NAMALWA (cell line): ENCODE results near the gene POGK.

Experiments
- DNase-seq: peaks from one replicate; pipeline ENCODE4 v3.0.0-alpha.2; 2015; ENCODE audit warnings: low spot score

The POGK gene

GRCh38 chr1:166855558-166855957 lies 16.3 kb downstream of the POGK start:
- no peak for DNase-seq

- DNase-seq, result no peak
Observed at GRCh38 chr1:166857995-166858394, 18.7 kb downstream of the POGK start.

- no peak for DNase-seq
Observed at GRCh38 chr1:166858726-166859419, 19.6 kb downstream of the POGK start.

GRCh38 chr1:166859597-166859996 lies 20.3 kb downstream of the POGK start:
- DNase-seq, result no peak

GRCh38 chr1:166865926-166866325 lies 26.7 kb downstream of the POGK start:
- no peak for DNase-seq

- no peak for DNase-seq
Observed at GRCh38 chr1:166868639-166869038, 29.4 kb downstream of the POGK start.

GRCh38 chr1:166869318-166870099 lies 30.2 kb downstream of the POGK start:
- DNase-seq, result no peak

GRCh38 chr1:166870584-166870983 lies 31.3 kb downstream of the POGK start:
- DNase-seq, result no peak

GRCh38 chr1:166874464-166874863 lies 35.2 kb downstream of the POGK start:
- peak; percentile 17 for DNase-seq

- DNase-seq, result no peak
Observed at GRCh38 chr1:166875302-166875733, 36.0 kb downstream of the POGK start.

- peak; percentile 100 for DNase-seq
Observed at GRCh38 chr1:166875734-166876539, 36.7 kb downstream of the POGK start, which contains the start of gene TADA1. TSS of gene TADA1 (minus strand) at chr1:166876264. CDS start at chr1:166876233, 31 bp downstream.

GRCh38 chr1:166876540-166876838 lies 37.2 kb downstream of the POGK start:
- no peak for DNase-seq

- DNase-seq, result peak; percentile 20
Observed at GRCh38 chr1:166878173-166878917, 39.1 kb downstream of the POGK start.

- DNase-seq, result no peak
Observed at GRCh38 chr1:166882893-166883292, 43.6 kb downstream of the POGK start.

GRCh38 chr1:166884040-166884642 lies 44.9 kb downstream of the POGK start:
- no peak for DNase-seq

- DNase-seq, result no peak
Observed at GRCh38 chr1:166884971-166885370, 45.7 kb downstream of the POGK start.

GRCh38 chr1:166888373-166889111 lies 49.3 kb downstream of the POGK start:
- DNase-seq, result no peak

GRCh38 chr1:166889776-166890175 lies 50.5 kb downstream of the POGK start:
- no peak for DNase-seq

GRCh38 chr1:166895766-166896165 lies 56.5 kb downstream of the POGK start:
- no peak for DNase-seq

- no peak for DNase-seq
Observed at GRCh38 chr1:166899769-166900168, 60.5 kb downstream of the POGK start.

- DNase-seq, result no peak
Observed at GRCh38 chr1:166900987-166901386, 61.7 kb downstream of the POGK start.
